Measurements from ENCODE around the gene LRG1. TPM values are rescaled to one million over a fixed set of nuclear protein-coding genes. Genes with fewer than 3 reads are reported as not detected.

LRG1 gene
- total RNA-seq, 1 donor from 2014 or later, result 1.1 TPM

- Histone ChIP-seq H3K4me3 (ENCODE audit: low read depth, low read length) (no peak overlapping the region), H3K36me3 (ENCODE audit: control insufficient read depth, insufficient read depth, low read length) (no peaks in the 10 kb centered on the region), H3K27me3 (ENCODE audit: control insufficient read depth, insufficient read depth, low read length) (no peaks in the 10 kb centered on the region)
- TF ChIP-seq CTCF (IDR thresholded peaks at IDR 0.05; ENCODE audit: insufficient read depth, low read length, severe bottlenecking), result no peak
- DNase-seq (ENCODE audit: low read depth) (no peak), FAIRE-seq (no peak)
These were observed 18.5 kb downstream of the LRG1 start for GRCh38 chr19:4521170-4521887.

GRCh38 chr19:4519521-4520277 is 20.1 kb downstream of the LRG1 start:
- Histone ChIP-seq H3K4me3 (ENCODE audit: low read depth, low read length) (peak overlapping the region; percentile 24), H3K36me3 (ENCODE audit: control insufficient read depth, insufficient read depth, low read length) (no peaks in the 10 kb centered on the region), H3K27me3 (ENCODE audit: control insufficient read depth, insufficient read depth, low read length) (no peaks in the 10 kb centered on the region)
- no peak for TF ChIP-seq CTCF (IDR thresholded peaks at IDR 0.05; ENCODE audit: insufficient read depth, low read length, severe bottlenecking)
- FAIRE-seq (no peak), DNase-seq (ENCODE audit: low read depth) (peak; percentile 71)

GRCh38 chr19:4519172-4519496 is 20.7 kb downstream of the LRG1 start:
- DNase-seq (ENCODE audit: low read depth), result no peak
- no peak for FAIRE-seq
- no peak overlapping the region for H3K4me3 ChIP-seq (ENCODE audit: low read depth, low read length)
- no peak for TF ChIP-seq CTCF (IDR thresholded peaks at IDR 0.05; ENCODE audit: insufficient read depth, low read length, severe bottlenecking)
- H3K27me3 ChIP-seq (ENCODE audit: control insufficient read depth, insufficient read depth, low read length), result no peaks in the 10 kb centered on the region
- no peaks in the 10 kb centered on the region for H3K36me3 ChIP-seq (ENCODE audit: control insufficient read depth, insufficient read depth, low read length)

- no peak for TF ChIP-seq CTCF (IDR thresholded peaks at IDR 0.05; ENCODE audit: insufficient read depth, low read length, severe bottlenecking)
- peak; percentile 50 for FAIRE-seq
- no peaks in the 10 kb centered on the region for H3K36me3 ChIP-seq (ENCODE audit: control insufficient read depth, insufficient read depth, low read length)
- no peak within 1 kb of the TSS for H3K4me3 ChIP-seq (ENCODE audit: low read depth, low read length)
- DNase-seq (ENCODE audit: low read depth), result peak; percentile 11
- no peaks in the 10 kb centered on the region for H3K27me3 ChIP-seq (ENCODE audit: control insufficient read depth, insufficient read depth, low read length)
These were observed 21.3 kb downstream of the LRG1 start, which contains the start of gene PLIN4 for GRCh38 chr19:4518345-4519171. Gene PLIN4, minus strand, starts transcription at chr19:4518486. Its CDS starts 214 bp downstream, at chr19:4518272.

GRCh38 chr19:4517451-4518057 is 22.3 kb downstream of the LRG1 start:
- FAIRE-seq (no peak), DNase-seq (ENCODE audit: low read depth) (no peak)
- no peak overlapping the region for H3K4me3 ChIP-seq (ENCODE audit: low read depth, low read length)
- no peak for TF ChIP-seq CTCF (IDR thresholded peaks at IDR 0.05; ENCODE audit: insufficient read depth, low read length, severe bottlenecking)
- H3K27me3 ChIP-seq (ENCODE audit: control insufficient read depth, insufficient read depth, low read length), result no peaks in the 10 kb centered on the region
- no peaks in the 10 kb centered on the region for H3K36me3 ChIP-seq (ENCODE audit: control insufficient read depth, insufficient read depth, low read length)
